Measurements from ENCODE around the gene MCRIP2.

Gene MCRIP2

DNA sequence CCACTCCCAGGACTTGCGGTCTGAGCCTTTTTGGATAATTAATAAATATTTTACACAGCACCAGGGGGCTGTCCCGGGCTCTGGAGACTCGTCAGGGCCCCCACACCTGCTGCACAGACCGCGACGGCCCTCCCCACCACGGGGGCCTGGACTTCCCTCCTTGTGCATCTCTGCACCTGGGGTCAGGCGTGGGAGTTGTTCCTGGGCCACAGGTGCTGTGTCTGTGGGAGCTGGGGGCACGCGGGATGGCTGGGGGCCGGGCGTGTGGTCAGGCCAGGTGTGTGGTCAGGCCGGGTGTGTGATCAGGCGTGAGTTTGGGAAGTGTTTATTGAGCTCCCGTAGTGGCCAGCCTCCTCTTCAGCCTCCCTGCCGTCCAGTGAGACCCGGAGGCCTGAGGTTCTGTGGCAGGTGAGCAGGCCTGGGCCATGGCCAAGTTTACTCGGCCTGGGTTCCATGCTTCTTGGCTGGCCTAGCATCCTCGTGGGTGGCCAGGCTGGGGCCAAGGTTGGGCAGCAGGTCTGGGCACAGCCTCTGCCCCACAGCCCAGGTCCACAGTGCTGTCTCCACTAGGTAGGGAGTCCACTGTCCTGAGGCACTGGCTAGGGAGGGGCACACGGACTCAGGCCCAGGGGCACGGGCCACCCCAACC is 36.7 kb downstream of the MCRIP2 start:
- TF ChIP-seq, protein P1, sequence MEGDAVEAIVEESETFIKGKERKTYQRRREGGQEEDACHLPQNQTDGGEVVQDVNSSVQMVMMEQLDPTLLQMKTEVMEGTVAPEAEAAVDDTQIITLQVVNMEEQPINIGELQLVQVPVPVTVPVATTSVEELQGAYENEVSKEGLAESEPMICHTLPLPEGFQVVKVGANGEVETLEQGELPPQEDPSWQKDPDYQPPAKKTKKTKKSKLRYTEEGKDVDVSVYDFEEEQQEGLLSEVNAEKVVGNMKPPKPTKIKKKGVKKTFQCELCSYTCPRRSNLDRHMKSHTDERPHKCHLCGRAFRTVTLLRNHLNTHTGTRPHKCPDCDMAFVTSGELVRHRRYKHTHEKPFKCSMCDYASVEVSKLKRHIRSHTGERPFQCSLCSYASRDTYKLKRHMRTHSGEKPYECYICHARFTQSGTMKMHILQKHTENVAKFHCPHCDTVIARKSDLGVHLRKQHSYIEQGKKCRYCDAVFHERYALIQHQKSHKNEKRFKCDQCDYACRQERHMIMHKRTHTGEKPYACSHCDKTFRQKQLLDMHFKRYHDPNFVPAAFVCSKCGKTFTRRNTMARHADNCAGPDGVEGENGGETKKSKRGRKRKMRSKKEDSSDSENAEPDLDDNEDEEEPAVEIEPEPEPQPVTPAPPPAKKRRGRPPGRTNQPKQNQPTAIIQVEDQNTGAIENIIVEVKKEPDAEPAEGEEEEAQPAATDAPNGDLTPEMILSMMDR (IDR thresholded peaks at IDR 0.05; ENCODE audit: insufficient read depth, low read length, poor library complexity, severe bottlenecking): no peak
- DNase-seq (ENCODE audit: extremely low read depth, insufficient read length): no peak
- no peaks in the 10 kb centered on the region for H3K27me3 ChIP-seq (replicated peaks; ENCODE audit: control insufficient read depth, insufficient read depth, low read length)

DNA sequence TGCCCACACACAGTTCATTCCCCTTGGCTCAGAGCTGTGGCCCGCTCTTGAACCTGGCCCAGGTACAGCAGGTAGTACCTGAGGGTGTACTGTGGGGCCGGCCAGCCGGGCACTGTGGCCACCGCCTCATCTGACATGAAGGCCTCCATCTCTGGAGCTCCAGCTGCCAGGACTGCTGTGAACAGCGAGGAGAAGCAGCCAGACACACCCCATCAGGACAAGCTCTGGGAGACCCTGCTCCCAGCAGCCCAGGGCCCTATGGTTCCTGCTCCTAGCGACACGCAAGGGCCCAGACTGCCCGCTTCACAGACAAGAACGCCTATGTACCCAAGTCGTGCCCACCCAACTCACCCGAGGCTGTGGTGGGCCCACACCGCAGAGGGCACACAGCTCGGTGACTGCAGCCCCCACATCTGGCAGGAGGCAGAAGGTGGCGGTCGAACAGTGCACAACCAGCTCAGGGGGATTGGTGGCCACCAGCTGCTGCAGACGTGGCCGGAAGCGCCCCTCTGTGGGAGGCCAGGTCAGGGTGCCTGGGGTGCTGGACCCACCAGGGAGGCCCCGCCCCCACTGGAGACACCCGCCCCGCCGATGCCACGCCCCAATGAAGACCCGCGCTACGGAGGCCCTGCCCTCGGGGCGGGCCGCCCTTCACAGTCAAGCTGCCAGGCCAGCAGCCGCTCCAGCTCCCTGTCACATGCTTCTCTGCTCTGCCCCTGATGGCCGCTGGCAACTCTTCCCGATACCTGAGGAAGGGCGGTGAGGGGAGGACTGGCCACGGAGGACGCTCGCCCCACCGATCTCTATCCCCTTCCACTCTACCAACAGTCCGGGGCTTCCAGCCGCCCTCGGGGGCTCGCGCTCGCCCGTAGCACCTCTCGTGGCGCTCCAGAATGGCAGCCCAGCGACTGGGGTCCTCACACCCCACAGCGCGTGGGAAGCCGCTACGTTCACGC is 37.5 kb downstream of the MCRIP2 start:
- no peaks in the 10 kb centered on the region for H3K27me3 ChIP-seq (replicated peaks; ENCODE audit: control insufficient read depth, insufficient read depth, low read length)
- TF ChIP-seq, protein P1 (IDR thresholded peaks at IDR 0.05; ENCODE audit: insufficient read depth, low read length, poor library complexity, severe bottlenecking): no peak
- H3K36me3 ChIP-seq (ENCODE audit: control insufficient read depth, insufficient read depth, low read length): peaks cover 18% of the 10 kb centered on the region
- peak; percentile 67 for DNase-seq (ENCODE audit: extremely low read depth, insufficient read length)
- H3K4me3 ChIP-seq (replicated peaks; ENCODE audit: low read depth, low read length): peak overlapping the region; percentile 68

More for the DNA sequence above, 36.7 kb downstream of the MCRIP2 start:
- Histone ChIP-seq H3K36me3 (ENCODE audit: control insufficient read depth, insufficient read depth, low read length) (peaks cover 20% of the 10 kb centered on the region), H3K4me3 (replicated peaks; ENCODE audit: low read depth, low read length) (no peak overlapping the region)

DNA sequence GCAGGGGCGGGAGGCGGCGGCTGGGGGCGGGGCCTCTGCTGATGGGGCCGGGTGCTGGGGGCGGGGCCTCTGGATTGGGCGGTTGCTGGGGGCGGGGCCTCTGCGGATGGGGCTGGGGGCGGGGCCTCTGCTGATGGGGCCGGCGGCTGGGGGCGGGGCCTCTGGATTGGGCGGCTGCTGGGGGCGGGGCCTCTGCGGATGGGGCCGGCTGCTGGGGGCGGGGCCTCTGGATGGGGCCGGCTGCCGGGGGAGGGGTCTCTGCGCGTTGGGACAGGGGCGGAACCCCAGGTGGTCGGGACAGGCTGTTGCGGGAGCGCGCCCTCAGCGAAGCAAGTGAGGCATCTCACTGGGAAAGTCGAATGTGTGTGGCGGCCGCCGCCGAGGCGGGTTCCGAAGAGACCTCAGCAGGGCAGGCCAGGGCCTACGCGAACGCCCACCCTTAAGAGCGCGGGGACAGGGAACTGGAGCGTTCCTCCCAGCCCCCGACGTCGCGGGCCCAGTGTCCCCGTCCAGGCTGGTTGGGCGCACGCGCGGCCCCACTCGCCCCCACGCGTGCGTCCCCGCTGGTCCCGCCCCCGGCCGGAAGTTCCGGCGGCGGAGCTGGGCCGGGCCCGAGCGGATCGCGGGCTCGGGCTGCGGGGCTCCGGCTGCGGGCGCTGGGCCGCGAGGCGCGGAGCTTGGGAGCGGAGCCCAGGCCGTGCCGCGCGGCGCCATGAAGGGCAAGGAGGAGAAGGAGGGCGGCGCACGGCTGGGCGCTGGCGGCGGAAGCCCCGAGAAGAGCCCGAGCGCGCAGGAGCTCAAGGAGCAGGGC is 38.4 kb downstream of the MCRIP2 start, which contains the start of gene STUB1:
TSS of gene STUB1 (plus strand) at position 597 of the 811 bp plus-strand sequence. CDS start at position 713, 116 bp downstream.
- DNase-seq (ENCODE audit: extremely low read depth, insufficient read length): peak; percentile 90
- TF ChIP-seq, protein P1 (IDR thresholded peaks at IDR 0.05; ENCODE audit: insufficient read depth, low read length, poor library complexity, severe bottlenecking): no peak
- H3K4me3 ChIP-seq (replicated peaks; ENCODE audit: low read depth, low read length): peak within 1 kb of the TSS; percentile 79
- peaks cover 17% of the 10 kb centered on the region for H3K36me3 ChIP-seq (ENCODE audit: control insufficient read depth, insufficient read depth, low read length)
- H3K27me3 ChIP-seq (replicated peaks; ENCODE audit: control insufficient read depth, insufficient read depth, low read length): no peaks in the 10 kb centered on the region

DNA sequence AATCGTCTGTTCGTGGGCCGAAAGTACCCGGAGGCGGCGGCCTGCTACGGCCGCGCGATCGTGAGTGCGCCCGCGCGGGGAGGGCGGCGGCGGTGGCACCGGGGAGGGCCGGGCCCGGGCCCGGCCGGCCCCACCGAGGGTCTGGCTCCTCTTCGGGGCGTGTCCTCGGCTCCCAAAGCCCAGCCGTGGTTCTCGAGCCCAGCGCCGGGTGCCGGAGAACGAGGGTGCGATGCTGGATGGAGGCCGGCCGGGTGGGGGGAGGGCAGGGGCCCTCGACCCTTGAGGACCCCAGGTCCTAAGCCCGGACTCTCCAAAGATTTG is 39.0 kb downstream of the MCRIP2 start:
- Histone ChIP-seq H3K4me3 (replicated peaks; ENCODE audit: low read depth, low read length) (peak overlapping the region; percentile 79), H3K36me3 (ENCODE audit: control insufficient read depth, insufficient read depth, low read length) (peaks cover 20% of the 10 kb centered on the region)

More for the DNA sequence above, 39.0 kb downstream of the MCRIP2 start:
- H3K27me3 ChIP-seq (replicated peaks; ENCODE audit: control insufficient read depth, insufficient read depth, low read length): no peaks in the 10 kb centered on the region
- no peak for DNase-seq (ENCODE audit: extremely low read depth, insufficient read length)
- TF ChIP-seq, protein P1 (IDR thresholded peaks at IDR 0.05; ENCODE audit: insufficient read depth, low read length, poor library complexity, severe bottlenecking): no peak

All from GM06990 (cell line).